NCI-H446 (cell line): Measurements from ENCODE around the gene CAPS.
"Not testable (repeated sequence)": the region's sequence is repeated elsewhere in the genome, so short reads cannot be mapped to it uniquely, and the experiment has no call there.

Experiments
- DNase-seq, 2 experiments: peaks; one replicate each; lab custom pipeline; 2025; lab: John Stamatoyannopoulos, UW

Gene CAPS

GRCh38 chr19:5913739-5914357, at the start of gene CAPS:
Gene CAPS, plus strand, starts transcription at chr19:5914254. Its CDS starts 153 bp downstream, at chr19:5914407.
- no peak for DNase-seq

GRCh38 chr19:5864725-5865486, 49.1 kb upstream of the CAPS start:
- DNase-seq = no peak

- no peak for DNase-seq
Observed at GRCh38 chr19:5865772-5866171, 48.3 kb upstream of the CAPS start.

GRCh38 chr19:5867201-5868136, 46.6 kb upstream of the CAPS start:
- no peak for DNase-seq

- no peak for DNase-seq
Observed at GRCh38 chr19:5870986-5871394, 43.1 kb upstream of the CAPS start.

GRCh38 chr19:5873617-5874199, 40.3 kb upstream of the CAPS start:
- DNase-seq = no peak

GRCh38 chr19:5874496-5874895, 39.6 kb upstream of the CAPS start:
- not testable (repeated sequence) for DNase-seq

GRCh38 chr19:5877427-5877826, 36.6 kb upstream of the CAPS start:
- no peak for DNase-seq

- no peak for DNase-seq
Observed at GRCh38 chr19:5877882-5878281, 36.2 kb upstream of the CAPS start.

GRCh38 chr19:5880196-5880595, 33.9 kb upstream of the CAPS start:
- no peak for DNase-seq

GRCh38 chr19:5880604-5881078, 33.4 kb upstream of the CAPS start:
- DNase-seq = no peak

- no peak for DNase-seq
Observed at GRCh38 chr19:5881543-5882299, 32.3 kb upstream of the CAPS start.

- DNase-seq = no peak
Observed at GRCh38 chr19:5882421-5882968, 31.6 kb upstream of the CAPS start.

- DNase-seq = not testable (repeated sequence)
Observed at GRCh38 chr19:5883157-5883873, 30.7 kb upstream of the CAPS start.

GRCh38 chr19:5884065-5884811, 29.8 kb upstream of the CAPS start:
- DNase-seq = not testable (repeated sequence)

GRCh38 chr19:5889288-5889971, 24.6 kb upstream of the CAPS start:
- DNase-seq = no peak

- DNase-seq = no peak
Observed at GRCh38 chr19:5890099-5890498, 24.0 kb upstream of the CAPS start.

GRCh38 chr19:5891572-5891937, 22.5 kb upstream of the CAPS start:
- no peak for DNase-seq
